Adrenal gland (tissue), 5 donors: Measurements from ENCODE around the gene TCTA.

Experiments used
- POLR2A ChIP-seq, 2 donors: fragments of 450-650 bp; IDR thresholded peaks; one replicate each; pipeline ENCODE4 v1.6.1; 2017; ENCODE audit warnings: antibody characterized with exemption in 2 of 2, mild to moderate bottlenecking in 2 of 2, moderate library complexity in 1 of 2
- TF ChIP-seq, protein P1 (sequence below), 6 experiments: fragments of 450-650 bp in 4 of 6; fragments of 200-600 bp in 2 of 6; sonication (generic) in 1 of 6; IDR thresholded peaks; 1 replicate in 5 of 6; 2 replicates in 1 of 6; pipeline versions ENCODE4 v1.5.1 to v1.8.0; 2016 to 2021; ENCODE audit warnings: antibody characterized with exemption in 6 of 6, mild to moderate bottlenecking in 2 of 6, moderate library complexity in 1 of 6
- donor health status: DM: no; HTN: no; CAD: no.

DNA sequence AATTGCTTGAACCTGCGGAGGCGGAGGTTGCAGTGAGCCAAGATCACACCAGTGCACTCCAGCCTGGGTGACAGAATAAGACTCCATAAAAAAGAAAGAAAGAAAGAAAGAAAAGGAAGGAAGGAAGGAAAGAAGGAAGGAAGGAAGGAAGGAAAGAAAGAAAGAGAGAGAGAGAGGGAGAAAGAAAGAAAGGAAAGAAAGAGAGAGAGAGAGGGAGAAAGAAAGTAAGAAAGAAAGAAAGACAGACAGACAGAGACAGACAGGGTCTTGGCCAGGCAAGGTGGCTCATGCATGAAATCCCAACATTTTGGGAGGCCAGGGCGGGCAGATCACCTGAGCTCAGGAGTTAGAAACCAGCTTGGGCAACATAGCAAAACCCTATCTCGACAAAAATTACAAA lies 41.4 kb downstream of the TCTA start:
- TF ChIP-seq, protein P1, sequence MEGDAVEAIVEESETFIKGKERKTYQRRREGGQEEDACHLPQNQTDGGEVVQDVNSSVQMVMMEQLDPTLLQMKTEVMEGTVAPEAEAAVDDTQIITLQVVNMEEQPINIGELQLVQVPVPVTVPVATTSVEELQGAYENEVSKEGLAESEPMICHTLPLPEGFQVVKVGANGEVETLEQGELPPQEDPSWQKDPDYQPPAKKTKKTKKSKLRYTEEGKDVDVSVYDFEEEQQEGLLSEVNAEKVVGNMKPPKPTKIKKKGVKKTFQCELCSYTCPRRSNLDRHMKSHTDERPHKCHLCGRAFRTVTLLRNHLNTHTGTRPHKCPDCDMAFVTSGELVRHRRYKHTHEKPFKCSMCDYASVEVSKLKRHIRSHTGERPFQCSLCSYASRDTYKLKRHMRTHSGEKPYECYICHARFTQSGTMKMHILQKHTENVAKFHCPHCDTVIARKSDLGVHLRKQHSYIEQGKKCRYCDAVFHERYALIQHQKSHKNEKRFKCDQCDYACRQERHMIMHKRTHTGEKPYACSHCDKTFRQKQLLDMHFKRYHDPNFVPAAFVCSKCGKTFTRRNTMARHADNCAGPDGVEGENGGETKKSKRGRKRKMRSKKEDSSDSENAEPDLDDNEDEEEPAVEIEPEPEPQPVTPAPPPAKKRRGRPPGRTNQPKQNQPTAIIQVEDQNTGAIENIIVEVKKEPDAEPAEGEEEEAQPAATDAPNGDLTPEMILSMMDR (IDR thresholded peaks at IDR 0.05): no peak
- no peak for TF ChIP-seq POLR2A (IDR thresholded peaks at IDR 0.05)
